Putamen (tissue), 1 donor: ENCODE results near the gene TMEM255A.

ENCODE experiments used
- DNase-seq: peaks from one replicate; pipeline ENCODE4 v3.0.0-alpha.2; 2016; ENCODE audit warnings: low spot score

TMEM255A gene

DNA sequence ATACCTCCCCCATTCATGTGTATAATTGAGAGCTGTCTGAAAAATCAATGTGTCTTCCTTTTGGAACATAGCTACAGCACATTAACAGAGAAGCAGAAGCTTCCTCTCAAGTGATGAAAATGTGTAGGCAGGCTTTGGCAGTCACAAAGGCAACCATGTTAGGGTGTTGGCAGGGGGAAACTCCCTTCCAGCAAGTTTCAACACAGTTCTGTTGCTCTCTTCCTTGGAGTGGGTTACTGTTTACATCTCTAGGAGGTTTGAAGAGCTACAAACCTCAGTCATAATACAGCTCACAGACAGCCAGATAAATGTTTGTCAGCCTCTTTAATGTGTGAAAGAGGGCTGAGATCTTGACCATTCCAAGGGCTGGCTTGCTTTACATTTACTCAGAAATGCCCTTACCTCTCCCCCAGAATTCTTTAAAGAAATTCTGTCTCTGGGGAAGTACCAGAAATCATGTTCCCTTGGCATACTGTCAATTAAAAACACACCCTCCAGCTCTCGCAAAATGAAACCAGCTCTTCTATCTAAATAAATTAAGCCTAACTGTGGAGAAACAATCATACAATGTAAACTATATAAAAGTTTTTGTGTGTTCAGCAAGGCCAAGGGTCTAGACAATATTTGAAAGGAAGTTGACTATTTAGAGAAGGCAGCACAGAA, 41.8 kb downstream of the TMEM255A start:
- DNase-seq, result no peak

DNA sequence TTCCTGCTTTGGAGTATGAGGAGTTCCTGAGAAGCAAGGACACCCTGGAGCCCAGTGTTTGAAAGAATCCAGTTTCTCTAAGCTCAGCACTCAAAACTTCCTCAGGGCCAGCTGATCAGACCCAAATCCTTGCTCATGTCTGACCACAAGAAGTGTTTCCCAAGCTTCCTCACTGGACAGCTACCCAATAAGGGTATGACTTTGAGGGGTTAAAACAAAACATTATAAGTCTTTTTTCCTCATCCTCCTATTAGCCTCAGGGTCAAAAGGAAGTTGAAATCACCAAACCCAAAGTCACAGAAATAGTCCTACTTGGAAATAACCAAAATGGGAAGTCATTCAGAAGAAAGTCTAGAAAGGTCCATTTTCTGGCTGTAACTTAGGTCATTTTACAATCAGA, 46.9 kb downstream of the TMEM255A start:
- DNase-seq, result no peak

DNA sequence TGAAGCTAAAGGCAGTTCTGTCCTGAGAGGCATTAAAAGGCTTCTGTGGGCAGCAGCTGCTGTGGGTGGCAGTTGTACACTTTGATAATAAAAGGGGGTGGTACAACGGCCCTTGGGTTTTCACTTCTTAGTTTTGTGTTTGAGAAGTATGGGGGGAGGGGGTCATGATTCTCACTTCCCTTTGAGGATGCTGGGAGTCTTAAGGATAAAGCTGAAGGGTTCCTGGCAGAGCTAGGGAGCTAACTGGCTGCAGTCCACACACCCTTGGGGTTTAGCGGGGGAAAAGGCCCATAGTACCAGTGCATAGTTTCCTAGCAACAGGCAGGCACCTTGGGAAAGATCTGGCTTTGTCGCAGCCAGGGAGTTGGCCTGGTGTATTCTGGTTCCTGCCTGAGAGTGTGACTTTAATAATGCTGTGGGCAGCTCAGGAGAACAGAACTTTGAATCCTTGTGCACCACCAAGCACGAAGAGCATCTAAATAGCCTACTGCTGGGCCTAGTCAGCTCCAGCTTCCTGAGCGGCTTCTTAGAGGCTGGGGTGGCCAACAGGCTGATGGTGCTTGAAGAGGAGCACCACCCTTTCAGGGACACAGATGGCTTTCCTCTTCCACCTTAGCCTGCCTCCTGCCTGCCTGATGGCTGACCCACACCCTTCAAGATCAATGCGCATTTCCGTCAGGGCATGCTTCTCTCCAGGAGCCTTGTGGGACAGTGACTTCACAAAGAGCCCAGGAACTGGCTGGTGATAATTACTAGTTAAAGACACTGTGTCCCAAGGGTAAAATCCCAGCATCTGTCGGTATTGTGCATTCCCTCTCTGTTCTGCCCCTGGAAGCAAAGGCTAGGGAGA, 48.2 kb downstream of the TMEM255A start:
- no peak for DNase-seq

DNA sequence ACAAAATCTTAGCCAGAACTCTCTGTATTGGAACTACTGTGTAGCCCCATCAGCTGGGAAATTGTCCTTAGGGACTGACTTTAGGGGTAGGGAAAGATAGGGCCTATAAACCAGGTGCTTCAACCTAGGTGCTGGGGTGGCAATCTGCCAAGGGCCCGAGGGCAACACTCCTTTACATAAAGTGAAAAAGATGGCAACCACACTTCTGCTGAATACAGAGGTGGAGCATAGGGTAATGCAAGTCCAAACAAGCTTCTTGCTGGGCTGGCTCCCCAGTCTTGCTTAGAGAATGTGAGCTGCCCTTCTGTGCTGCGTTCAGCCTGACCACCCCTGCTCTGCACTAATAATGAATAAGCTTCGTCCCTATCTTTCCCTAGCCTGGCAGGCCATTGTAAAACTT, 50.9 kb downstream of the TMEM255A start:
- DNase-seq, result no peak

DNA sequence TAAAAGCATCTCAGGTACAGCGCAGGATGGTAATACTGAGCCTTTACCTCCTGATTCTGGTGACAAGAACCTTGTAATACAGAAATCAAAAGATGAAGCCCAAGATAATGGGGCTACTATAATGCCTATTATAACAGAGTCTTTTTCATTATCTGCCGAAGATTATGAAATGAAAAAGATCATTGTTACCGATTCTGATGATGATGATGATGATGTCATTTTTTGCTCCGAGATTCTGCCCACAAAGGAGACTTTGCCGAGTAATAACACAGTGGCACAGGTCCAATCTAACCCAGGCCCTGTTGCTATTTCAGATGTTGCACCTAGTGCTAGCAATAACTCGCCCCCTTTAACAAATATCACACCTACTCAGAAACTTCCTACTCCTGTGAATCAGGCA, 57.5 kb downstream of the TMEM255A start:
- no peak for DNase-seq

DNA sequence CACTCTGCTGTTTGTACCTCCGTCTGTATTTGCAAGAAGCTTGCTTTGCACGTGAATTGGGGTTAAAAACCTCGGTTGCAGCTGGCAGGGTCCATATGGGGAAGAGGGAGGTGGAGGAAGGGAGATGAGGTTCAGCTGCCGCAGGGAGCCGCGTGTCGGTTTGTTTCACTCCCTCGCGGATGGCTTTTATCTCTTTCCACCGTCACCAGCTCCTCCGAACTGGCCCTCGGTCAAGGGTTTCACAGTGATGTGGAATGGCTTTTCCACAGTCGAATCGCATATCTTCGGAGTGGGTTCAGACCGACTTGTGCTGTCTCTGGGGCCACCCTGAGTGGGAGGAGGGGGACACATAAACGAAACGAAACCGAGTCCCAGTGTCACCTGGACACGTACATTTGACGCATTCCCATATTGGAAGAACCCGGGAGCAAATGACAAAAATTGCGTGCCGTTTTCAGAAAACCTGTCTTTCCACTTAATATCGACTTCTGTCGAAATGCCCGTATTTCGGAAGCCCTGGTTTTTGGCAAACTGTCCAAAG, 59.7 kb downstream of the TMEM255A start:
- DNase-seq, result no peak

DNA sequence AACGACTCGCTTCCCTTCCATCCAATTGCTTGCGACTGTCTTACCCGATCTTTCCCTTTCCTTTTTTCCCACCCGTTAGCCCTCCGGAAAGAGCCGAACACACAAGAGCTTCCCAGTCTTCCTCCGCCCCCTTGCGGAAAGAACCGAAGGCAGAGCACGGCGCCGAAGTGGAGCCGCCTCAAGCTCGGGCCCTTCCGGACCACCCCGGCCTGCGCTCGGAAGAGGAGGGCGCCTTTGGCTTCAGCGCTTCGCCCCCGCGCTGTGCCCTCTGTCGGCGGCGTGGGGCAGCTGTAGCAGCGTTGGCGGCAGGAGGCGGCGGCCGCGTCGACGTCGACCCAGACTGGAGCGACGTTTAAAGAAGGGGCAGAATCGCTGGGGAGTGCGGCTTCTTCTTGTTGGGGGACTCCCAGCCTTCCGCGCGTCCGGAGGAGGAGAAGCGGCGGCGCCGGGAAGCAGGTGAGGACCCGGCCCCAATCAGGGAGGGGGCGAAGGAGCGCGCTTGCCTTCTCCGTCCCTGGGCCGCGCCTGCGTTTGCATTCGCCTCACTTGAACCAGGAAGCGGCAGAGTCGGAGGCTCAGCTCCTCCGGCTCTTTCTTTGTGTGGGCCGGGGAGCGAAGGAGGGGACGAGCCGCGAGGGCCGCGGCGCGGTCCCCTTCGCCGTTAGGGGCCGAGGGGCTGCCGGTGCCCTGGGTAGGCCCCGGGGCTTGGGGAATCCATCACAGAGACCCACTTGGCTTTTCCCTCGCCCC, 60.6 kb downstream of the TMEM255A start, which contains the start of gene ZBTB33:
ZBTB33 (plus strand) TSS at position 291 of the 750 bp plus-strand sequence. CDS start 2,604 bp downstream, outside the sequence.
- peak; percentile 92 for DNase-seq

DNA sequence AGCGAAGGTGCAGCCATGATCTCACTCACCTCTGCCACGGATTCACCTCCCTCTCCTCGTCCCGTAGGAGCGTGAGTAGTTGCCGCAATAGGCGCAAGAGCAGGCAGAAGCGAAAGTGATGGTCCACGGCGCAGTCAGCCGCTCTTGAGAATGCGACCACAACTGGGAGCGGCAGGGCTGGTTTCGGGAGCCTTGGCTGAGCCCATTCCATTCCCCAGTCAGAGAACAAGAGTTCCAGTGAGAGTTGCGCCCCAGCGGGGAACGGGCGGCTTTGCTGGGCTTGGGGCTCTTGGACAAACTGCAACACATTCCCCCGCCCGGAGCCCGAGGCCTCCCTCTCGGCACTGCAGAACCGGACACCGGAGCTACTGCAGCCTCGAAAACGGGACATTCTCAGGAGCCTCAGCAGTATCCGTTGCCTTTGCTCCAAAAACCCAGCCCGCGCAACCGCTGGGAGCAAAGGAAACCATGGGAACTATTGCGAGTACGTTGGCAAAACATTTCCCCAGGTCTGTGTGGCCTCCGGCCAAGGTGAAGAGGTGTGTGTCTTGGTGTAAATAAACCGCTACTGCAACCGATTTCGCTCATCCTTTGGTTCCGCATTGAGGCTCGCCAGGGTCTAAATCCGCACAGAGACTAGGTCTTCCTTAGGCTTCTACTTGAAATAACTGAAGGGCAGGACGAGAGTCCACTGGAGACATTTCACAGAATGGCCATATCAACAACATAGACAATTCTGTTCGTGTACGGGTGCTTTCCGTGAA, 66.3 kb downstream of the TMEM255A start:
- DNase-seq, result no peak

DNA sequence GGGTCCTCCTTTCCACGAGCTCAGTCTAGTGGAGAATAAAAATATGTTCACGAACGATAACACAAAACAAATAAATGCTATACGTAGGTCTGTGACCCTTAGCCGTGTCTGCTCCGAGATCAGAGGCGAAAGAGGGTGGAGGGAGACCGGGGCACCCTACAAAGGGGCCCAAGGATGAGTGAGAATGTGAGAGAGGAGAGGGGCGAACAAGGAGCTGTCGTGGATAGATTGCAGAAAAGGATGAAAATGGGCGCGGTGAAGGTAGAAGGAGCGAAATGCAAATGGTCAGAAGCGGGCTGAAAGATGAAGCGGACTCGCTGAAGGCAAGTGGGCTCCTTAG, 66.9 kb downstream of the TMEM255A start:
- DNase-seq, result no peak

DNA sequence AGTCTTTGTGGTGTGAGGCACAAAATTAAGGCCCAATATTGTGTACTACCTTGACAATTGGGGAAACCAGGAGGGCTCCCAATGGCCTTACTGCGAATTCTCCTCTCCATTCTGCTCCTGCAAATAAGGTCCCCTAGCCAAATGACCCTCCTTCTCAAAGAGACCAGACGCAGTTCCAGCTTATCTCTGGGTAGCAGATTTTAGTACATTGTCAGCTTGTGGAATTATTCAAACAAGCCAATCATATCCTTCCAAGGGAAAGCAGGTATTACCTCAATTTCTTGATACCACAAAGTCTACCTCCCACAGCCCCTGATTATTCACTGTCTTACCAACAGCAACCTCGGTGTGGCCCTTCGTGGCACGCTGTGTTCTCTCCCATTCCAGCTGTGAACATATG, 68.4 kb downstream of the TMEM255A start:
- DNase-seq, result no peak

DNA sequence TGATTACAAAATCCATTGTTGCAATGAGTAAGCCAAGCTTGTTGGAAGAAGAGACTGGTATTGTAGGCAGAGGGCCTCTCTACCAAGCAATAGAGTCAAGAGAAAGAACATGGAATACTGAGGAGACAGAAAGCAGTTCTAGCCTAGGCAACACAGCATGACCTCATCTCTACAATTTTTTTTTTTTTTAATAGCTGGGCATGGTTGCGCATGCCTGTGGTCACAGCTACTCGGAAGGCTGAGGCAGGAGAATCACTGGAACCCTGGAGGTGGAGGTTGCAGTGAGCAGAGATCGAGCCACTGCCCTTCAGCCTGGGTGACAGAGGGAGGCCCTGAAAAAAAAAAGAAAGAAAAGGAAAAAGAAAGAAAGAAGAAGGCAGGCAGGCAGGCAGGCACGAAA, 72.3 kb downstream of the TMEM255A start:
- no peak for DNase-seq

DNA sequence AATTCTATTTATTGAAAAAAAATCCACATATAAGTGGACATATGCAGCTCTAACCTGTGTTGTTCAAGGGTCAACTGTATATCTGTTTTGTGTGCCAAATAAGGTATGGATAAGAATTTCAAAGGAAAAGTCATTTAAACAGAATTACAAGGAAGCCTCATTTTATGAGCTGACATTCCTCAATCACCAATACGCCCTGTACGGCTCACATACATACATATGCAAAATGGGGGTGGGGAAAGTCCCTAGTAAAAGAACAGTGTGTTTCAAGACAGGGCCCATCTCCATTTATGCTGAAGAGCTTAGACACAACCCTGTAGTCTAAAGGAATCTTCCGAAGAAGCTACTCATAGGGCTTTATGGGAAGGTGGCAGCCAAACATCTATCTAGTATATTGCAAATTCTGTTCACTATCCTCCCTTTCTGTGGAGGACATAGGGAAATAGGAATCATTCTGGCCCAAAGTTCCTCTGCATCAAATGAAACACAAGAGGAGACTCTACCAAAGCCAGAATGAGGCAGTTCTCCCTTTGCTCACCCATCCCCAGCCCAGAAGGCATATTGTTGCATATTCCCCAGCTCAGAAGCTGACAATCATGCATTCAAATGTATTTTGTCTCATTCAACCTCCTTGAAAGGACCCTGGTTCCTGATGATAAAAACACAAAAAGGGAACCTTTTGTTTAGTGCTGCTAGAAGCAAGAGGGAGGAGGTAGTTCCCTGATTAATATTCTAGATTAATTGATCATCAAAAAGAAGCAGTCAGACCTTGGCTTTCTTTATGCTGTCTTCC, 74.4 kb downstream of the TMEM255A start:
- no peak for DNase-seq

DNA sequence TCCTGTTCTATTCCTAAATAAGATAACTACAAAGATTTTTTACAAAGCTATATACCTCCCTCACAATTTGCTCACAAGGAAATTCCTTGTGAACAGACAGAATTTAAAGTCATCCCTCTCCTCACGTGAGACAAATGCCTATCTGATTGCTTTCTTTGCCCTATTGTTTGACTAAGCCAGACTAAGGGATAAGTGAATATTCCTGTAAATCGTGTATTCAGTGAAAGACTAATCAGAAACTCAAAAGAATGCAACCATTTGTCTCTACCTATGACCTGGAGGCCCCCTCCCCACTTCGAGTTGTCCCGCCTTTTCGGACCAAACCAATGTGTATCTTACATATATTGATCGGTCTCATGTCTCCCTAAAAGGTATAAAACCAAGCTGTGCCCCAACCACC, 76.0 kb downstream of the TMEM255A start:
- DNase-seq, result no peak

DNA sequence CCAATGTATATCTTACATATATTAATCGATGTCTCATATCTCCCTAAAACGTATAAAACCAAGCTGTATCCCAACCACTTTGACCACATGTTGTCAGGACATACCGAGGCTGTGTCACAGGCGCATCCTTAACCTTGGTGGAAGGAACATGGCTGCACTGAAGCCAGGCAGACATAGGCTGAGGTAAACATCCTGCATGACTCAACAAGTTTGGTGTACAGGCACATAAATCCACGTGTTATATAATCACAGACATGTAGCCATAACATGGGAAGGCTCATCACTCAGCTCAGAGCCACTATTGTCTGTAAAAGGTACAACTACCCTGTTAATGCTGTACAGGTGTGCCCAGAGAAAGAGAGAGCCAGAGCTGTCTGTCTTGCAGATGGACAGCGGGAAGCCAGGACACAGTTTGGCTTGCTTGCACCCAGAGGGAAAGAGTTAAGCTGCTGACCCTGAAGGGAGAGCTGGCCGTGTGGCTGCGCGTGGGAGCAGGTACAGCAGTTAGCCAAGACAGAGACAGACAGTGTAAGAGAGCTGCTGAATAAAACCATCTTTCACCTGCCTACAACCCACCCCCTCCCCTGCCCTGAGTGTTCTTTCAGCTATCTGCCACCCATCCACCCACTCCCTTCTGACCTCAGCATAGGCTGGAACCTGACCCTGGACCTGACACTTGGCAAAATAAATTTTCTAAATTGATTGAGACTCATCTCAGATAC, 82.9 kb downstream of the TMEM255A start:
- no peak for DNase-seq

DNA sequence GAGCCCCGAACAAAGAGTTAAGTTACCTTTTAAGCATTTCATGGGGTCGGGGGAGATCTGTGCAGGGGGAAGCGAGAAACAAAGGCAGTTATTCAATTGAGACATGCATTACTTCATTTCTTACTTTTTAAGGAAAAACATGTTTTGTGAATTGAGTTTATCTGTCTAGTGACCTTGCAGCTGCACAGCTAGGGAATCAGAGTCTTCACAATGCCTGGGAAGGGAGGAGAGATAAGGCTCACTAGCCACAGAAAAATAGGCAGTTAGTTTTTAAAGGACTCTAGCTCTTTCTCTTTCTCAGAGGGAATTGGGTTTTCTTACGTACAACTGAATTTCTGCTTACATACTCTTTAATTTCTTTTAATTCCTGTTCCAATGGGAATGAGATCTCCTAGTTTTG, 86.9 kb downstream of the TMEM255A start:
- no peak for DNase-seq

DNA sequence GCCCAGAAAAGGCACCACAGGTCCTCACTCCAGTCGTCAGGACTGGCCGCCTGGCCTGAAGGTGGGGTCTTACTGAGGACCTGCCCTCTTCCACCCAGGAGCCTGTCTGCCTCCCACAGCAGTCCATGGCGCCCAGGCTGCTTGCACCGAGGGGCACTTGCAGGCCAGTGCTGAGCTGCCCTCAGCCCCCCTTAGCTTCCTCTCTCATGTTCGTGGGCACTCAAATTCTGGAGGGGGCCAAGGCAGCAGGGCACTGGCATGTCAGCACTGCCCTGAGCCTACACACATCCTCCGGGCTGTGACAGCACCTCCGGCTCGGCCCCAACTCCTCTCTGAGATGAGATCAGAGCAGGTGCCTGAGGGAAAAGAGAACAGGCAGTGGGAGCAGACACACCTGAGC, 87.9 kb downstream of the TMEM255A start:
- no peak for DNase-seq

DNA sequence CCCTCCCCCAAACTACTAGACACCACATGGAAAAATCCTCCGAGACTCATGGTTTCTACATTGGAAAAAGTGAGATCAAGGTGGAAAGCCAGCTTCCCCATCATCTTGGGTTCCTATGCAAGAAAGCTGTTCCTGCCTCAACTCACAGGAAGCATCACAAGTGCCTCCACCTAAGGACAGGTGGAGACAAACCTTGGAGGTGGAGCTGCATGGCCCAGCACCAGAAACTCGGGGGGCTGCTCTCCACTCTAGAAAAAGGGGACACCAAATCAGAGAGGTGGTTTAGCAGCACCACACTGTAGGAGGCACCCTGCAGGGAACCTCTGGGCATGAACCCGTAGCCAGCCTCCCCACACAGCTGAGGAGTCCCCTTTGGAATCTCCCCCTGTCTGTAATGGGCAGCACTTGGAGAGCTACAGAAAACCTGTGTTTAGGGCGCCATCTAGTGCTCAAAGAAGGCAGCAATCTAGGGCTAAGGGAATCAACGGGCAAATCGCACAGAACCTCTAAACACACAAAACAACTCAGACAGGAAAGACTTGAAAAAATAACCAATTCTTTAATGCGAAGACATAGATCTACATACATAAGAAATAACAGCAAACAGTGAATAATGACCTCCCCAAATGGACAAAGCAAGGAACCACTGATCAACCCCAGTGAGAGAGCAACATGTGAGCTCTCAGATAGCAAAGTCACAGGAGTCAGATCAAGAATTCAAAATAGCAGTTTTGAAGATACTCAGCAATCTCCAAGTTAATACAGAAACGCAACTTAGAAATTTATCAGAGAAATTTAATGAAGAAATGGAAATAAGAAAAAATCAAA, 97.6 kb downstream of the TMEM255A start:
- peak; percentile 17 for DNase-seq
